HuH-7 (cell line): ENCODE results near the gene CRTC1.

Experiments used
- DNase-seq: peaks from one replicate; pipeline ENCODE4 v3.0.0; 2011; ENCODE audit warnings: low spot score

CRTC1 gene

GRCh38 chr19:18651733-18652132 is 31.7 kb upstream of the CRTC1 start:
- no peak for DNase-seq

- no peak for DNase-seq
Observed at GRCh38 chr19:18653853-18654252, 29.6 kb upstream of the CRTC1 start.

- no peak for DNase-seq
Observed at GRCh38 chr19:18654469-18654868, 29.0 kb upstream of the CRTC1 start.

- no peak for DNase-seq
Observed at GRCh38 chr19:18655173-18655844, 28.2 kb upstream of the CRTC1 start.

GRCh38 chr19:18656337-18657086 is 27.0 kb upstream of the CRTC1 start:
- no peak for DNase-seq

GRCh38 chr19:18657590-18658365 is 25.7 kb upstream of the CRTC1 start:
- no peak for DNase-seq

GRCh38 chr19:18658366-18658855 is 25.1 kb upstream of the CRTC1 start:
- no peak for DNase-seq

GRCh38 chr19:18659281-18660050 is 24.0 kb upstream of the CRTC1 start:
- DNase-seq: no peak

- no peak for DNase-seq
Observed at GRCh38 chr19:18660051-18660910, 23.2 kb upstream of the CRTC1 start.

- DNase-seq: no peak
Observed at GRCh38 chr19:18660939-18661670, 22.4 kb upstream of the CRTC1 start.

- no peak for DNase-seq
Observed at GRCh38 chr19:18662972-18663732, 20.3 kb upstream of the CRTC1 start.

GRCh38 chr19:18663940-18664530 is 19.4 kb upstream of the CRTC1 start:
- no peak for DNase-seq

GRCh38 chr19:18665771-18666202 is 17.7 kb upstream of the CRTC1 start:
- no peak for DNase-seq

- DNase-seq: no peak
Observed at GRCh38 chr19:18666317-18666716, 17.2 kb upstream of the CRTC1 start.

- DNase-seq: no peak
Observed at GRCh38 chr19:18666784-18667183, 16.7 kb upstream of the CRTC1 start.

GRCh38 chr19:18667531-18668251 is 15.8 kb upstream of the CRTC1 start:
- DNase-seq: no peak

GRCh38 chr19:18668252-18668631 is 15.2 kb upstream of the CRTC1 start:
- DNase-seq: no peak

GRCh38 chr19:18668744-18669523 is 14.5 kb upstream of the CRTC1 start:
- no peak for DNase-seq
